NCI-H1436 treated with DMSO at 0.1 percent for 48 hours (cell line): Measurements from ENCODE around the gene TLCD5.

Source experiments
- DNase-seq: peaks from one replicate; lab custom pipeline; 2025; lab: John Stamatoyannopoulos, UW

TLCD5 gene

DNA sequence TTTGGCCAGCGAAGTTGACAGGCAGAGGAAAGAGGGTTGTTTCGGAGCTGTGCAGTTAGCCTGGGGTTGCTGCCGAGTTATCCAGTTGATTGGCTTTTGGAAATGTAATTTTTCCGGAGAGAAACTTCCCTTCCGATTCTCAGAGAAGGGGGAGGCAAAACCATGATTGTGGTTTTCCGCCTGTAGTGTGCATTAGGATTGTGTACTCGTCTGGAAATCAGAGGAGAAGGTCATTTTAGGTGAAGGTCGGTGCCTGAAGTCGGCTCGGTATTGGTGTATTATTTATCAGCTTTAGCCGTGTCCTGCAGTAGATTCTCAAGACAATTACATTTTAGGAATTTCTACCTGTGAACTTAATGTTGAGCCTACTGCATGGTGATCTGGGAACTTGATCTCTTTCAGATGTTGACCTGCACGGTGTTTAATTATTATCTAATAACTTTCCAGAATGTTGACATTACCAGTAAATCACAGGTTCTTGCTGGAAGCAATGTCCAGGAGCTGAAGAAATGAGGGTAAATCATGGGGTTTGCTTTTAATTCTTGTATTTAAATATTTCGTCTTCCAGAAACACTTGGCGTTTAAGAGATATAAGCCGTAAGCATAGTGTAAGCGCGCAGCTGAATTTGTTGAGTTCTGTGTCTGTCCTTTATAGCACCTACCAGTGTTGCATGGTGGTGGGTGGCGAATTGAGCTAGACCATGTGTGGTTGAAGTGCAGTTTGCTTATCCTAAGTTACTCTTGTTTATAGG is 12.4 kb downstream of the TLCD5 start:
- DNase-seq, result no peak

DNA sequence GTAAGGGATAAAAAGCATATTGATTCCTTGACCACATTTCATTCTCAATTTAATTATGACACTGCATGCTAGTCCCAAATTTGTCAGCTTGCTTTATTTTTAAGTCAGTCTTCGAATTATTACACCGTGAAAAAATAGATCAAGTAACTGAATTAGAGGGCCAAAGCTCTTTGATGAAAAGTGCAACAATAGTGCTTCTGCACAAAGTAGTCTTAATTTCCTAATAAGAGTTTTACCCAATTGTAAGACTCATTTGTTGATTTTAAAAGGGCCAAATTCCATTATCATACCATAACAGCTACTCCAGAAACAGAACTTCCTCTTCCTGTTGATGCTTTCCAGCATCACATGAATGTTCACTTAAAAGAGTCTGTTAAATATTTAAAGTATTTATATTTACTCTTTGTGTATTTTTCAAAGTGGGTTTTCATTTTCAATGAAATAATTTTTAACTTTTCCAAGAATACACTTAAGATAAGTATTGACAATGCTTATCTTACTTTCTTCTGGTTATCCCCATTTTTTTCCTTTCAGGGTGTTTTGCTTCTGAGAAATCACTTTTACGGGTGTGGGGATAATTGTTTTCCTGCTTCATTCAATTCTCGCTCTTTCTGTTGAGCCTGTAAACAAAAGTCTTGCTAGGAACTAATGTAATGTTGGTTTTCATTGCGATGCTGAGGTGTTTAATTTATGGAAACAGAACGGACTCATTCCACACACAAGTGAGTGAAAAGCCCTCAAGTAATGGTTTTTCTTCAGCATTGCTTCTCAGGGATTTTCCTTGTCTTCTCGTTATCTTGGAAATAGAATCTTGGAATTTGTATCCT is 13.2 kb downstream of the TLCD5 start:
- no peak for DNase-seq

DNA sequence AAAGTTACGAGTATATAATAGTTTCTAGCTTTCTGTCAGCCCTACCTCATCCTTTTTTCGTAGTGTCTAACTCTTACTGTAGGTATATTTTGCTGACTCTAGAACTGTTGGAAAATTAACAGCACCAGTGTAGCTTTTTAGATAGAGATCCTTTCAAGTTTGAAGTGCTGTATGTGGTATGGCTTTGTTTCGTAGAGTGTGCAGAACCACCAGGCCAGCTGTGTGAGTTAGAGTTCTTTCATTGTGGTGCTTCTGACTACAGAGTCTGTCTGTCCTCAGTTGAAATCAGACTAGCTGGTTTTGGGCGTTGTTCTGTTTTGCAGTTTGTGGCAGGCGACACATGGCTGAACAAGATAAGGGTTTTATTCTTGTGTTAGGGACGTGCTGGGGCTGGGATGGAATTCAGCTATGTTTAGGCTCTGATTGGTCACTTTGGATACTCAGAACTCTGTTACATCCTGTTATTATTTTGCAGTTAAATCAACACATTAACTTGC is 14.3 kb downstream of the TLCD5 start:
- DNase-seq, result no peak

DNA sequence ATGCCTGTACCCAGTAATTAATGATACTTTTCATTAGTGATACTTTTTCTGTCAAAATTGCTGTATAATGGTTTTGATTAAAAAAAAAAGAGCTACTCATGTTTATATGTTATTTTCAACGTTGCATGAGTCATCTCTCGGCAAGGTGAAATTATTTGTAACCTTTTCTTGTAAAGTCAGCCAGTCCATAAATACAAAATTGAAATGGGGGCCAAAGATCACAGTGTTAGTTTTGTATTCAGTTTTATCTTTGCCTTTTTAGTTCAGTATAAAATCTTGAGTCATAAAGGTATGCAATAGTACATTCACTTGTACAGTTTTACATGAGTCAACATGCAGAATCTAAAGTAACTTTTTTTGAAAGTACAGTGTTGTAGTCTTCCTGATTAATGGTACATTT is 15.4 kb downstream of the TLCD5 start:
- DNase-seq, result no peak

DNA sequence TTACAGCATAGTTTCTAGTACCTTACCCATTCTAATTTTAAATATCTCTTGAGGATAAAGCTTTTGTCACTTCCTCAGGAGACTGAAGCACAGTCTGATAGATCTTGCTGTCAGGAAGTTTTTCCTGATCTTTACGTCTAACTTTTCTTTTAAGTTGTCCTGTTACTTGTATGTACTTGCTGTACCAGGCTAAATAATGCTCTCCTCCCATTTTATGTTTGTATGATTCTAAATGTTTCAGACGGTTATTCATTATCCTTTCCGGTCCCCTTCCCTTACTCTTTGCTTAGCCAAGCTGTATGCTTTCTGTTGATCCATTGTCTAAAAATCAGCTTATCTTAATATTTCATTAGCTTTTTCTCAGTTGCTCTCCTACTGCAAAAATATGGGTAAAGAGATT is 17.1 kb downstream of the TLCD5 start:
- no peak for DNase-seq

DNA sequence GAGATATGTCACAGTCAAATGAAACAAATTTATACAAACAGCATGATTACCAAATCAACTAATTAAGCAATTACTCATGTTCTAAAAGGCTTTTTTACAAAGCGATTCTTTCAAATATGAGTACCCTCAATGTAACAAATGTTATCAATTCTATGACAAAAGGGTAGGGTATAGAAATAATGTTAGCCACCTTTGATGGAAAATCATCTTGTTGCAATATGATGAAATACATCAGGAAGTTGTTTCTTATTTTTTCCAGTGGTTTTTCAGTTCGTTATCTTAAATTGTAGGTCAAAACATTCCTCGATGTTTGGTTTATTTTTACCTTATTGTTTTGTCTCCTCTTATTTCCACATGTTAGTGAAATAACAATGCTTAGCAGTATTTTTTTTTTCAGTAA is 17.6 kb downstream of the TLCD5 start:
- DNase-seq, result no peak

DNA sequence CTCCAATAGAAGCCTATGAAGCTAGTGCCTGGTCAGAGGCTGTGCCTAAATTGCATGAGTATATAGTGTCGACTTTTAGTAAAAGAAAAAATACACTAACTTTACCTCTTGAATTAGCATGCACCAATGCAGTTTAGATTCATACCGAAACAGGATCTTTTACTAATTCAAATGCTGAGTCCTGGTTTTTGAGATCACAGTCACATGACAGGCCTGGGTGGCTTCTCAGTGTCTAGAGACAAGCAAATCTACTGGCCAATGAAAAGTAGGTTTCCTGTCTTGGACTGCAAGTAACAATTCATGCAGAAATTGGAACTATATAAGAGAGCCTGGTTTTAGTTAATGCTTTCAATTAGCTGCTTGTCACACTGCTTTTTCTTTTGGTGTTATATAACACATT is 18.3 kb downstream of the TLCD5 start:
- no peak for DNase-seq

DNA sequence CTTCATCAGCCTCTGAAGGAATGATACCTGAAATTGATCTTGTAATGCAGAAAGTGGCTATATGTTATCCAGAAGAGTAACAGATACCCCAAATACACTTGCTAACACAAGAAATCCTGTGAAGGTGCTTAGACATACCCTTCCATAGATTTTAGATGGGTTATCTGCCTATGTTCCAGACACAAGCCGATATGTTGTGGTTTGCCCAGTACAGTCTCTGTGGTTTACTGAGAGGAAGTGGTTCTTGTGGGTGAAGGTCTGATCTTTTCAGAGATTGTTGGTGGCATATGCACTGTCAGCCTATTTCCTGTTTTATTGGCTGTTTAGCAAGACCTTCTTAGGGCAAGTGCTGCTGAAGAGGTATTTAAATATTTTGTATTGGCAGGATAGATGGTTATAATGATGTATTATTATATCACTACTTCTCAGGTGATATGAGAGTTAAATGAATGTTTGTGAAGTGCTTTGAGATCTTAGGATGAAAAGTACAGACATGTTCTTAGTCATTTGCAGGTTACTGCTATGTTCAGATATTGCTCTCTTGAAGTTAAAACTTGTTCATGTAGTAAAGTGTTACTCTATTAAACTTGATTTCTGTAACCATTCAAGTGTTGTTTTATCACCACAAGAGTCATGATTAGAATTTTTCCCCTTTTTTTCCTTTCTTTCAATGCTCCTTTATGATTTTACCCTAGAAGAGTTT is 19.4 kb downstream of the TLCD5 start:
- no peak for DNase-seq

DNA sequence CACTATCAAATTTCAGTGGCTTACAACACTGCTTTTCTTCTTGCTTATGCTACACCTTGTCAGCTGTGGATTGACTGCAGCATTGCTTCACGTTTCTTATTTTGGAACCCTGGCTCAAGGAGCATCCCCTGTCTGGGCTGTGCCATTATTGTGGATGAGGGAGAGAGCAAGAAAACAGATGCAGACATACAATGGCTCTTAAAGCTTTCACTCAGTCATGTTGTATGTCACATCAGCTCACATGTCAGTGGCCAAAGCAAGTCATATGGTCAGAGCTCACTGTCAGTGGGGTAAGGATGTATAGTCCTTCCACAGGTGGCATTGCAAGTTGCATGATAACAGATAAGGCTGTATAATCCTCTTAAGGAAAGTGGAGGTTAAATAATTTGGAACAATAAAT is 21.1 kb downstream of the TLCD5 start:
- DNase-seq, result no peak

DNA sequence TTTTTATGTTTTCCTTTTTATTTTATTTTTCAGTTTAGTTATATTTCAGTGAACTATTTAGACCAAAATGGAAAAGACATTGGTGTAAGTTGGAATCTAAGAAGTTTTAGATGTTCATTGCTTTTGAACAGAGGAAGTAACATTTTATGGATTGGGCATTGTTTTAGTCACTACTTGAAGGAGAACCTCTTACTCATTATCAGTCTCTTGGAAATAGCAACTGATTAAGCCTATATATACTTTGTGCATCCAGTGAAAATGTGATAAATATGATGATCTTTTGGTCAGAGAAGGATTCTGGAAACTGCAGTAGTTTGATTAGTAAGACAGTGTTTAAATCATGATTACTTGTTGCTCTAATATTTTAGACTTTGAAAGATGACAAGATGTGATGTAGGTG is 25.5 kb downstream of the TLCD5 start:
- DNase-seq, result no peak

DNA sequence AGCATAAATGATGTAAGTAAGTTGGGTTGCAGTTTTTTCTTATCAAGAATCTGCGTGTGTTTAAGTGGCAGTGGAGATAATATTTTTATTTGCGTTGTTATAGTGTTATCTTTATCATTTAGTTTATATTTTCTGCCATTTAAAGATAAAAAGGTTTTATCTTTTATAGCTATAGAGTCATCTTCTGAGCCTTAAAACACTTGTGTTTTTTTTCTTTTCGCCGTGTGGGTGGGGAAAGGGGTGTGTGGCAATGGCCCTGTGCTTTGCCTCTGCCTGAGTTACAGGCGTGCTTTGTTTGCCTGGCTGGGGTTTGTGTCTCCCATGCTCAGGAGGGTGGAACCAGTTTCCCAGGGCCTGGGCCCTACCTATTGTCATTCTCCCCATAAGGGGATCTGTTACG is 27.3 kb downstream of the TLCD5 start:
- no peak for DNase-seq

DNA sequence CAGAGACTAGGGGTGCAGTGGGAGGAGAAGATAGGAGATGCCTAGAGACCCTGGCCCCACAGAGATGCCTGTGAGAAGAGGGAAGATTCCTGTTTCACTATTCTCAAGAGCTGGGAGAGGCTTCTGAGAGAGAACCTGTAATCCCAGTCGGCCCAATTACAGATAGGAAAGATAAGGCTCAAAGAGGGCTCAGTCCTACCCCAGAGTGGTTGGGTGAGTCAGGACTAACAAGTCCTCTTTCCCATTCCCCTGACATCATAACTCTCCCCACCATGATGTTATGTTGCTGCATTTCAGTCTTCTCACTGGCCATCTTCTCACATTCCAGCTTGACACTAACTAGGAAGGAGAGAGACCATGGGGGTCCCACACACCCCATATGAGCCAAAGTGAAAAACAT is 29.0 kb downstream of the TLCD5 start:
- no peak for DNase-seq

DNA sequence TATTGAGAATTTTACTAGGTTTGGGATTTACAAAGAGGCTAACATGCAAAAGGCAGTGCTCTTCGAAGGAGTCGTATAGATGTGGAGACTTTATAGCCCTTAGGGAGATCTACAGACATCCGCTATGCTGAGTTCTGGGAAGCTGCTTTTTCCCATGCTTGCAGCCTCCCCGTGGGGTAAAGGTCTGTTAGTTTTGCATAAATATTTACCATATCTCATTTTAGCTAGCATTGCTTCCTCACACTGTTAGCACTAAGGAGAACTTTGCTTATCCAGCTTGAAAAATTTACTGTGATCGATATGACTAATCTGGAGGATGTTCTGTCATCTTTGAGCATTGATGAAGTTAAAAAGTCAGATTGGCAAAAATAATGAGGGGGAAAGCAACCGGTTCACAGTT is 29.7 kb downstream of the TLCD5 start:
- no peak for DNase-seq

DNA sequence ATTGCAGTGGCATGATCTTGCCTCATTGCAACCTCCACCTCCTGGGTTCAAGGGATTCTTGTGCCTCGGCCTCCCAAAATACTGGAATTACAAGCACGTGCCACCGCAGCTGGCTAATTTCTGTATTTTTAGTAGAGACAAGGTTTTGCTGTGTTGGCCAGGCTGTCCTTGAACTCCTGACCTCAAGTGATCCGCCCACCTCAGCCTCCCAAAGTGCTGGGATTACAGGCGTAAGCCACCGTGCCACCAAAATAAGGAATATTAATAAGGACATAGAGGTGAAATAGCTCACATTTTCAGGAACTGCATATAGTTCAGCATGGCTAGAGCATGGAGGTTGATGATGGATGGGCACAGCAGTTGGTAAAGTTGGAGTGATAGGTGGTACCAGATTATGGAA is 32.5 kb downstream of the TLCD5 start:
- DNase-seq, result no peak

DNA sequence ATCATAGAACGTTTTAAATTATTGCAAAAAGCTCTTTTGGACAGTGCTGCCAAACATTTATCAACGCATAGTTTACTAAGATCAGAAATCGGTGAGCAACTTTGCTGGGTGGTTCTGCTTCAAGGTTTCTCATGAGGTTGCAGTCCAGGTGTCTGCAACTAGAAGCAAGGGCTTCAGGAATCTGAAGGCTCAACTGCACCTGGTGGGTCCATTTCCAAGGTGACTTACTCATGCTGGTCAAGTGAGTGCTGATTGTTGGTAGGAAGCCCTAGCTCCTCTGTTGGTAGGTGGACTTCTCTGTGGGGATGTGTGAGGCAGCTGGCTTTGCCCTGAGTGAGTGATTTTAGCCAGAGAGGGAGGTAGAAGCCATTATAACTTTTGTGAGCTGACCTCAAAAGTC is 33.6 kb downstream of the TLCD5 start:
- no peak for DNase-seq

DNA sequence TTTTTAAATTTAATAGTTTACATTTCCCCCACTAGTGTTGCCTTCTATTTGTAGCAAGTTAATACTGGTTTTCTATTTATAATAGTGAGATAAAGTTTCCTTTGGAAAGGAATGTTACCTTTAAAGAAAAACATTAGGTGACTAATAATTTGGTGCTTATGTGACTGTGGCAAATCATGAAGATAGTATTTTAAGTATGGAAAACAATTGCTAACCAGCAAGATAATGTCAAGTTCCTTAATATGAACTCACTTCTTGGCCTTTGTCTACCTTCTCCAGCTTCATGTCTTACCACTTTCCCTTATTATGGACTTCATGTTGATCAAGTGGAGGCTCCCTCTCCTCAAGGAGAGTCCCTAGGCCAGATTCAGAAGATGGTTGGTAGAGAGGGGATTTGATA is 38.3 kb downstream of the TLCD5 start:
- no peak for DNase-seq

DNA sequence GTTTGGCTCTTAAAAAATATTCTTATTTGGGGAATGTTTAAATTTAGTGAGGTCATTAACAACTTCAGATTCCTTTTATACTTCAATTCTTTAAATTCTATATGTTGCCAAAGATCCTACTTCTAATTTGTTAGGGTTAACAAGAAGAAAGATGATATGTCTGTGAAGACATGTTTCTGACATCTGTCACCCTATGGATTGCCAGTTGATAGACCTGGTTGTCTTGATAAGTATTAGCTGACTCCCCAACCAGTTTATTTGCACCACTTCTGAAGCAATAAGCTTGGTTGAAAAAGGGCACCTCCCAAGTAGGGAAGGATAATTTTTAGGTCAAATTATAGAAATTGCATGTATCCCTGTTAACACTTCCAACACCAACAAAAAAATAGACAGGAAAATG is 40.4 kb downstream of the TLCD5 start:
- no peak for DNase-seq

DNA sequence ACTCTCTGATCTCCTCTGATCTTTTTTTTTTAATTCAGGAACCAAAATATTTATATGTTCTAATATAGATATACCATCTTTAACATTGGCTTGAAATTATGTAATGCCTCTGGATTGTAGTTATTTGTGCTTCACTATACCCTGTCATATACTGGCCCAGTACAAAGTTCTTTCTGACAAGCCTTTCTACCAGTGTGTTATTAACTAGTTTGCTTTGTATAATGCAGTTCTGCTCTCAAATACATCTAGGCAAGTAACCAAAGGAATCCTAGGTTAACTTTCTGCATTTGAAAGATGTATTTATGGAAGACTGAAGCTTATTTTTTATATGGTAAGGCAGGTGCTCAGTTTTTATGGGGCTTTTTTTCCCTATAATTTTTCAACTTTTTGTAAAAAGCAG is 47.2 kb downstream of the TLCD5 start:
- DNase-seq, result no peak

DNA sequence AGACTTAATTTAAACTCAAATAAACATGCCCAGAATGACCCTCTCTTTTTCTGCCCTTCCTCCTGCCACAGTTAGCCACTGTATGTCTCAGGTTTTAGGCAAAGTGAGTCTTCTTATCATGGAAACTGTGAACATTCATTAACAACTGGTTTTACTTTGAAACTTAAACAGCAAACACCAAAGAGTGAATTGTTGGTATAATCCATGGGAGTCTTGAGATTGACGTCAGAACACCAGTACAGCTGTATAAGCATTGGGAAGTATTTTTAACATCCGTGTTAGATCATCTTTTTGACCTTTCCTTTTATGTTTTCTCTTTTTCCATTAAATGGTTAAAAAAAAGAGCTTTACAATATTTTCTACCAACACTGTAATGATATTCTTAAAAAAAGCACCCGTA is 50.0 kb downstream of the TLCD5 start:
- no peak for DNase-seq

DNA sequence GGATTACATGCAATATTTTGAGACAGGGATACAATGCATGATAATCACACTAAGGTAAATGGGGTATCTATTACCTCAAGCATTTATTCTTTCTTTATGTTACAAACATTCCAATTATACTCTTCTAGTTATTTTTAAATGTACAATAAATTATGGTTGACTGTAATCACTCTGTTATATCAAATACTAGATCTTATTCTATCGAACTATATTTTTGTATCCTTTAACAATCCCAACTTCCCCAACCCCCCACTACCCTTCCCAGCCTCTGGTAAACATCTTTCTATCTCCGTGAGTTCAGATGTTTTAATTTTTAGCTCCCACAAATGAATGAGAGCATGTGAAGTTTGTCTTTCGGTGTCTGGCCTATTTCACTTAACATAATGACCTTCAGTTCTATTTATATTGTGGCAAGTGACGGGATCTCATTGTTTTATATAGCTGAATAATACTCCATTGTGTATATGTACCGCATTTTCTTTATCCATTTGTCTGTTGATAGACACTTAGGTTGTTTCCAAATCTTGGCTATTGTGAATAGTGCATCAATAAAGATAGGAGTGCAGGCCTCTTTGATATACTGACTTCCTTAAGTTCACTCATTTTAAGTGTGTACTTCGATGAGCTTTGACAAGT is 51.6 kb downstream of the TLCD5 start:
- DNase-seq, result no peak

DNA sequence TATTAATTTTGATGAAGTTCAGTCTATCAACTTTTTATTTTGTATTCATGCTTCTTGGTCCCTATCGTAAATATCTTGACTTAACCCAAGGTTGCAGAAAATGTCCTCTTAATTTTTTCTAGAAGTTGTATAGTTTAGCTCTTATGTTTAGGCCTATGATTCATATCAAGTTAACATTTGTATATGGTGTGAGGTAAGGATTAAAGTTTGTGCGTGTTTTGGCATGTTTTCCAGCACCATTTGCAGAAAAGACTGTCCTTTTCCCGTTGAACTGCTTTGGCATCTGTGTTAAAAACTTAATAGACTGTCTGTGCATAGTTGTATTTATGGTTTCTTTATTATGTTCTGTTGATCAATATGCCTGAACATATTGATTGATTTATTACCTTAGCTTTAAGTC is 53.4 kb downstream of the TLCD5 start:
- DNase-seq, result no peak

DNA sequence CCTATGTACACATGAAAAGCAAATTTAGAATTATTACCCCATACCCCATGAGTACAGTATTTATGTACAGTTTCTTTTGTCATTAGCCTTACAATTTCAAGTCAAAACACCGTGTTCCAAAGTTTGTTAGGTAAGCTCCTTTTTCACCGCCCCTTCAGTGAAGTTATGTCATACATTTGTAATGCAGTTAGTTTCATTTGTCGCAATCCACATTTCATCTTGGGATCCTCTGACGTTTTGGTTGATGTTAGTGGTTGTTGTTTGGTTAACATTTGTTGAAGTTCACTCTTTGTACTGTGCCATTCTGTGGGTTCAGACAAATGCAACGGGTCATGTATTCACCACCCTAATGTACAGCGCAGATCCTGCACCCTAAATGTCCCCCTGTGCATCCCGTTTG is 56.3 kb downstream of the TLCD5 start:
- no peak for DNase-seq
